ENCODE data around the gene NAALADL2. TPM values are rescaled to one million over a fixed set of nuclear protein-coding genes. Genes with fewer than 3 reads are reported as not detected.

The NAALADL2 gene
- total RNA-seq, 2 donors from 2014 or later = 6.2 to 14.5 TPM

DNA sequence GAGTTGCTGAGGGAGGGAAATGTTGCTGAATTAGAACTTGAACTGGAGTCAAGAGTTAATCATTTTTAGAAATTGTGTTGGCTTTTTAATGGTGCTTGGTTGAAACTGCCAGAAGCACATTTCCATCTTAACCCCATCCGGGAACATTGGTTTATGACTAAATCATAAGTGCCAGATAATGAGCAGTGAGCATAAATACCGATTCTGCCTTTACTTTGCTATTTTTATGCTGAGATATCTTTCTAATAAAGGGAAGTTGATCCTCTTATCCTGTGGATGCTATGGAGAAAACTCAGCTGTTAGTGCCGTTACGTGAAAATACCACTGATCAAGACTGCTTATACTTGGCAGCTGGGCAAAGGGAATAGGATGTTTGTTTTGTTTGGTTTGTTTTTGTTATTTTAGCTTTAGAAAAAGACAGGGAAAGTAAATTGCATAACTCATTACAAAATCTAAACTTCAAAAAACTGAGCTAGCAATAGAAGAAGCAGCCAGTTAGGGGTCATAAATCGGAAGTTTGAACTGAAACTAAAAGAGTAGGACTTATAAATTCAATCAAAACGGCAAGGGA is 813.1 kb downstream of the NAALADL2 start:
- Histone ChIP-seq H3K4me1 (no peaks in the 10 kb centered on the region), H3K27ac (no peak overlapping the region), H3K9me3 (no peaks in the 10 kb centered on the region), H3K4me3 (no peak overlapping the region), H3K36me3 (replicated peaks in 1 of 2; ENCODE audit: insufficient read depth in 1 of 2, low read depth in 2 of 2) (no peaks in the 10 kb centered on the region), H3K27me3 (no peaks in the 10 kb centered on the region)
- TF ChIP-seq, protein P1, sequence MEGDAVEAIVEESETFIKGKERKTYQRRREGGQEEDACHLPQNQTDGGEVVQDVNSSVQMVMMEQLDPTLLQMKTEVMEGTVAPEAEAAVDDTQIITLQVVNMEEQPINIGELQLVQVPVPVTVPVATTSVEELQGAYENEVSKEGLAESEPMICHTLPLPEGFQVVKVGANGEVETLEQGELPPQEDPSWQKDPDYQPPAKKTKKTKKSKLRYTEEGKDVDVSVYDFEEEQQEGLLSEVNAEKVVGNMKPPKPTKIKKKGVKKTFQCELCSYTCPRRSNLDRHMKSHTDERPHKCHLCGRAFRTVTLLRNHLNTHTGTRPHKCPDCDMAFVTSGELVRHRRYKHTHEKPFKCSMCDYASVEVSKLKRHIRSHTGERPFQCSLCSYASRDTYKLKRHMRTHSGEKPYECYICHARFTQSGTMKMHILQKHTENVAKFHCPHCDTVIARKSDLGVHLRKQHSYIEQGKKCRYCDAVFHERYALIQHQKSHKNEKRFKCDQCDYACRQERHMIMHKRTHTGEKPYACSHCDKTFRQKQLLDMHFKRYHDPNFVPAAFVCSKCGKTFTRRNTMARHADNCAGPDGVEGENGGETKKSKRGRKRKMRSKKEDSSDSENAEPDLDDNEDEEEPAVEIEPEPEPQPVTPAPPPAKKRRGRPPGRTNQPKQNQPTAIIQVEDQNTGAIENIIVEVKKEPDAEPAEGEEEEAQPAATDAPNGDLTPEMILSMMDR (IDR thresholded peaks at IDR 0.05) = no peak
- no peak for TF ChIP-seq POLR2A (IDR thresholded peaks at IDR 0.05)
- WGBS, 2 donors = 56 to 57% methylated on average over 6 of the region's 6 CpGs
- no peak for ATAC-seq
- intact Hi-C loops (cut with DNase I) = no loop called here
- DNase-seq = no peak

DNA sequence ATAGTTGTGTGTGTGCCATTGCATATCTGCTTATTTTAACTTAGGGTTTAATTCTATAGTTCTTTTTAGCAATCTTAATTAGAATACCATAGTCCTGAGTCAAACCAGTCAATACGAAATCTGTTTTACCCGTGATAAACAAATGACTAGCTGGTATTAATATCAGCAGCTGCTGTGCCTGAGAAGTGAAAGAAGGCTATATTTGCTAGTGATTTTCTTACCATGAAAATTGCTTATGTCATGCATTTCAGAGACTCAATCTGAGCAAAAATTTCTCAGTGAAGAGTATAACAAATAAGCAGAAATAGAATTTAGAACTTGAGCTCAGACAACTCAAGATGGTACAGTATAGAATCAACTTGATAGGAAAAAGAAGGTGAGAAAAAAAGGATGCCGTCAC is 820.4 kb downstream of the NAALADL2 start:
- Histone ChIP-seq H3K27me3 (no peaks in the 10 kb centered on the region), H3K4me1 (no peaks in the 10 kb centered on the region), H3K36me3 (replicated peaks in 1 of 2; ENCODE audit: insufficient read depth in 1 of 2, low read depth in 2 of 2) (no peaks in the 10 kb centered on the region), H3K27ac (no peak overlapping the region), H3K9me3 (no peaks in the 10 kb centered on the region), H3K4me3 (no peak overlapping the region)
- no peak for ATAC-seq
- TF ChIP-seq, protein P1 (IDR thresholded peaks at IDR 0.05) = no peak
- TF ChIP-seq POLR2A (IDR thresholded peaks at IDR 0.05) = no peak
- DNase-seq = no peak
- WGBS, 2 donors = 79 to 81% methylated on average over 3 of the region's 3 CpGs
- intact Hi-C loops (cut with DNase I) = no loop called here

DNA sequence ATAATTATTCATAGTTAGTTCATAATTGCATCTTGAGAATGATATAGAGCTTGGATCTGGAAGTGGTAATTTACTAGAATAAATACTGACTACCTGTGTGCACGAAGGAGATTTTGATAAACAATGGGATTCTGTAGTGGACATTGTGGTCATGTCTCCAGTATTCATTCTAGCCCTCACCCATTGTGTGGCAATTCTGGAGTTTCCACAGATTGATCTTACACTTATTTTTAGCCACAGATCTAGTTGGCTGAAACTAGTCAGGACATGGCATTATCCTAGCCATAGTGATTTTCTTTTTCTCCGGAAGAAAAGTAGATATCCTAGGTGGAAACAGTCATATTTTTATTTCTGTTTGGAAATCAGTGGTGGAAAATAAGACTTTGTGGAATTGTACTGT is 833.1 kb downstream of the NAALADL2 start:
- Histone ChIP-seq H3K27me3 (no peaks in the 10 kb centered on the region), H3K27ac (no peak overlapping the region), H3K4me1 (no peaks in the 10 kb centered on the region), H3K36me3 (replicated peaks in 1 of 2; ENCODE audit: insufficient read depth in 1 of 2, low read depth in 2 of 2) (no peaks in the 10 kb centered on the region), H3K4me3 (no peak overlapping the region), H3K9me3 (no peaks in the 10 kb centered on the region)
- DNase-seq (no peak), ATAC-seq (no peak)
- intact Hi-C loops (cut with DNase I) = no loop called here
- 80% methylated on average over 2 of the region's 2 CpGs for WGBS, 2 donors
- TF ChIP-seq, protein P1 (IDR thresholded peaks at IDR 0.05) = no peak
- TF ChIP-seq POLR2A (IDR thresholded peaks at IDR 0.05) = no peak

DNA sequence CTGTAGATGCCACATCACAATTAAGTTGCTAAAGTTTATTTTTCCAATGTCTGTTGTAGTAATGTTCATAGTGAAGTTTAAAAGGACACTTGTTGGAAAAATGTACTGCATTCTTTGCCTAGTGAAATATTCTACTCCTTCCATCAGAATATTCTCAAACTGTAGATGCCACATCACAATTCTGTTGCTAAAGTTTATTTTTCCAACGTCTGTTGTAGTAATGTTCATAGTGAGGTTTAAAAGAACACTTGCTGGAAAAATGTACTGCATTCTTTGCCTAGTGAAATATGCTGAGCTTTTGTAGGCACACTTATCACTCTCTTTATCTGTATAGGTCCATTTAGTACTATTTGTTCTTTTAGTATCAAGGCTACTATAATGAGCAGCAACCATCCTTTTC is 836.1 kb downstream of the NAALADL2 start:
- WGBS, 2 donors = 18 to 26% methylated on average over 1 of the region's 1 CpG
- ATAC-seq = no peak

DNA sequence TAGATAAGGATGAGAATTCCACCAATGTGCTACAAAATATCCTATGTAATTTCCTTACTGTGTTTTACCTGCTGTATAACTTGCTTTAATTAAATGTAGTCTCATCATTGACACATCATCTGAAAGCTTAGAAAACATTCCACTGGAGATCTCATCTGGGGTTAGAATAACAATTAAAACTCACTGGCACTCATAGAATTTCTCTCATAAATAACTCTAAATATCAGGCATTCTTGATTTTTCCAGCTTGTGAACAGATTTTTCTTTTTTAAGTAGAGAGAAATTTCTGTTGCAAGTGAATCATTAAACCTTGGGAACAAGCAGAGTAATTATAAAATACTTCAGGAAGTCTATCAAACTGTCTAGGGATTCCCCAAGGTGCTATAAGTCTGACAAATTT is 843.8 kb downstream of the NAALADL2 start:
- no peak for DNase-seq
- intact Hi-C loops (cut with DNase I) = no loop called here
- TF ChIP-seq POLR2A (IDR thresholded peaks at IDR 0.05) = no peak
- TF ChIP-seq, protein P1 (IDR thresholded peaks at IDR 0.05) = no peak

More for the DNA sequence above, 836.1 kb downstream of the NAALADL2 start:
- Histone ChIP-seq H3K4me1 (no peaks in the 10 kb centered on the region), H3K4me3 (no peak overlapping the region), H3K27me3 (no peaks in the 10 kb centered on the region), H3K36me3 (replicated peaks in 1 of 2; ENCODE audit: insufficient read depth in 1 of 2, low read depth in 2 of 2) (no peaks in the 10 kb centered on the region), H3K9me3 (no peaks in the 10 kb centered on the region), H3K27ac (no peak overlapping the region)
- intact Hi-C loops (cut with DNase I) = no loop called here
- TF ChIP-seq, protein P1 (IDR thresholded peaks at IDR 0.05) = no peak
- TF ChIP-seq POLR2A (IDR thresholded peaks at IDR 0.05) = no peak
- no peak for DNase-seq

More for the DNA sequence above, 843.8 kb downstream of the NAALADL2 start:
- no peaks in the 10 kb centered on the region for H3K9me3 ChIP-seq
- H3K36me3 ChIP-seq (replicated peaks in 1 of 2; ENCODE audit: insufficient read depth in 1 of 2, low read depth in 2 of 2) = no peaks in the 10 kb centered on the region
- H3K4me1 ChIP-seq = no peaks in the 10 kb centered on the region
- no peak overlapping the region for H3K4me3 ChIP-seq
- no peak for ATAC-seq
- no peaks in the 10 kb centered on the region for H3K27me3 ChIP-seq
- no peak overlapping the region for H3K27ac ChIP-seq

Data from body of pancreas (tissue), 4 donors.